ENCODE measurements around the gene BMPER. TPM values are rescaled to one million over a fixed set of nuclear protein-coding genes. Genes with fewer than 3 reads are reported as not detected.

Gene BMPER
- total RNA-seq, 2 experiments from 2014 or later, result not detected

DNA sequence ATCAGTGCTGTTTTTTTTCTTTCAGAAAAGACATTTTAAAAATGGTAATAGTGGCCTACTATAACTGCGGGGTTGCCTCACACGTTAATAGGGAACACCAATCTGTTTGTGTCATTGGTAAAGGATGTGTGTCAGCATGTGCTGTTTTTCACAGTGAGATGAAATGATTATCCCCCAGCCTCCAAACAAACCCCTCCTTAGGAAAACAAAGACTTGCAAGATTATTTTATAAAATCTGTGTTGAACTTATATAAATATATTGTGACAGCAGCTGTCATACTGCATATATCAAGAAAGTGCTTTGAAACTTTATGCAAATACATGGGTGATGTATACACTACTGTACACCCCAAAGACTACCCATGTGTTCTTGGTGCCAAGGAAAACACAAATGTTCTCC is 125.8 kb downstream of the BMPER start:
- no peaks in the 10 kb centered on the region for H3K9me3 Mint-ChIP-seq
- intact Hi-C loops (cut with micrococcal nuclease), result no loop called here
- CTCF ChIA-PET, result no interaction called here

GRCh38 chr7:34034728-34035127 is 129.4 kb downstream of the BMPER start:
- no peaks in the 10 kb centered on the region for H3K36me3 Mint-ChIP-seq
- H3K4me1 Mint-ChIP-seq (ENCODE audit: low read depth), result no peaks in the 10 kb centered on the region
- H3K27me3 Mint-ChIP-seq, result no peaks in the 10 kb centered on the region
- no peak overlapping the region for H3K27ac Mint-ChIP-seq
- no peaks in the 10 kb centered on the region for H3K9me3 Mint-ChIP-seq
- no peak overlapping the region for H3K4me3 Mint-ChIP-seq
- intact Hi-C loops (cut with micrococcal nuclease), result no loop called here
- DNase-seq, result no peak
- POLR2A ChIA-PET, result no interaction called here
- CTCF ChIA-PET, result no interaction called here

More for the DNA sequence above, 125.8 kb downstream of the BMPER start:
- Mint-ChIP-seq H3K4me3 (no peak overlapping the region), H3K27ac (no peak overlapping the region), H3K4me1 (ENCODE audit: low read depth) (no peaks in the 10 kb centered on the region), H3K27me3 (no peaks in the 10 kb centered on the region), H3K36me3 (no peaks in the 10 kb centered on the region)
- POLR2A ChIA-PET, result no interaction called here
- DNase-seq, result no peak

GRCh38 chr7:34036051-34036920 is 130.9 kb downstream of the BMPER start:
- no peaks in the 10 kb centered on the region for H3K4me1 Mint-ChIP-seq (ENCODE audit: low read depth)
- no peak overlapping the region for H3K4me3 Mint-ChIP-seq
- DNase-seq, result no peak
- no peaks in the 10 kb centered on the region for H3K9me3 Mint-ChIP-seq
- H3K36me3 Mint-ChIP-seq, result no peaks in the 10 kb centered on the region
- H3K27ac Mint-ChIP-seq, result no peak overlapping the region
- H3K27me3 Mint-ChIP-seq, result no peaks in the 10 kb centered on the region
- intact Hi-C loops (cut with micrococcal nuclease), result no loop called here
- ChIA-PET CTCF (no interaction called here), POLR2A (no interaction called here)

DNA sequence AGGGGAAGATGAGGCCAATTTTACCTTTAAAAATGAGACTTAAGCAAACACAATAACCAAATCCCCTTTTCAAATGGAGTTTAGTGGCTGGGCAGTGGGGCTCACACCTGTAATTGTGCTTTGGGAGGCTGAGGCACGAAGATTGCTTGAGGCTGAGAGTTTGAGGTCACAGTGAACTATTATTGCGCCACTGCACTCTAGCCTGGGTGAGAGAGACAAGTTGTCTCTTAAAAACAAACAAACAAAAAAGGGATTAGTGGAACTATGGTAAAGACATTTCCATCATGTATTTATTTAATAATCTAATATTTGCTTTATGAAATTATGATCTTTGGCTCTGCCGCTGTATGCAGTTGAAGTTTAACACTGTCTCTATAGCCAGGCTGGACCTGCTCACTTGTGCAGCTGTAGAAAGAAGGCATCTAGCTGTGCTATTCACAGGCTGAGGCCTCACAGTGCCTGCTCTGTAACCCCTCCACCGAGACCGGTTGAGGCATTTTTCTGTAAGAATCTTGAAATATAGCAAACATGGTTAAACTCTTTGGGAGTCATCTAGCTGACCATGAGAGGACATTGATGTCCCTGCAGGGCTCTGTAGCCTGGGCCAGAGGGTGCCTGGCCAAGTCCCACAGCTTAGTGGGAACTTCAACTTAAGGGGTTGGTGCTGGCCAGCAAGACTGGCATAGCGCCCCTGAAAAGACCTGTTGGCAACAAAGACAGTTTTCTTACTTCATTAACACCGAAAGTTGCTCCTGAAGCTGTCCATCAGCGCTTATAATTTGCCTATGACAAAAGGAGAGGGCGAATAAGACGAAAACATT is 131.8 kb downstream of the BMPER start:
- Mint-ChIP-seq H3K36me3 (no peaks in the 10 kb centered on the region), H3K27me3 (no peaks in the 10 kb centered on the region), H3K27ac (no peak overlapping the region), H3K9me3 (no peaks in the 10 kb centered on the region), H3K4me1 (ENCODE audit: low read depth) (no peaks in the 10 kb centered on the region), H3K4me3 (no peak overlapping the region)
- DNase-seq, result no peak
- CTCF ChIA-PET, result no interaction called here
- POLR2A ChIA-PET, result no interaction called here
- intact Hi-C loops (cut with micrococcal nuclease), result no loop called here

GRCh38 chr7:34038816-34039470 is 133.6 kb downstream of the BMPER start:
- Mint-ChIP-seq H3K9me3 (no peaks in the 10 kb centered on the region), H3K4me1 (ENCODE audit: low read depth) (no peaks in the 10 kb centered on the region), H3K27ac (no peak overlapping the region), H3K36me3 (no peaks in the 10 kb centered on the region), H3K4me3 (no peak overlapping the region), H3K27me3 (no peaks in the 10 kb centered on the region)
- ChIA-PET CTCF (no interaction called here), POLR2A (no interaction called here)
- intact Hi-C loops (cut with micrococcal nuclease), result no loop called here
- no peak for DNase-seq

- Mint-ChIP-seq H3K27me3 (no peaks in the 10 kb centered on the region), H3K36me3 (no peaks in the 10 kb centered on the region), H3K9me3 (no peaks in the 10 kb centered on the region), H3K4me3 (no peak overlapping the region), H3K27ac (no peak overlapping the region), H3K4me1 (ENCODE audit: low read depth) (no peaks in the 10 kb centered on the region)
- intact Hi-C loops (cut with micrococcal nuclease), result no loop called here
- POLR2A ChIA-PET, result no interaction called here
- DNase-seq, result no peak
- CTCF ChIA-PET, result no interaction called here
Measured at GRCh38 chr7:34041707-34042106, 136.4 kb downstream of the BMPER start.

GRCh38 chr7:34042406-34042805 is 137.1 kb downstream of the BMPER start:
- no peaks in the 10 kb centered on the region for H3K9me3 Mint-ChIP-seq
- H3K36me3 Mint-ChIP-seq, result no peaks in the 10 kb centered on the region
- no peaks in the 10 kb centered on the region for H3K27me3 Mint-ChIP-seq
- ChIA-PET CTCF (no interaction called here), POLR2A (no interaction called here)
- no peak for DNase-seq
- intact Hi-C loops (cut with micrococcal nuclease), result no loop called here
- no peak overlapping the region for H3K27ac Mint-ChIP-seq
- no peaks in the 10 kb centered on the region for H3K4me1 Mint-ChIP-seq (ENCODE audit: low read depth)
- no peak overlapping the region for H3K4me3 Mint-ChIP-seq

DNA sequence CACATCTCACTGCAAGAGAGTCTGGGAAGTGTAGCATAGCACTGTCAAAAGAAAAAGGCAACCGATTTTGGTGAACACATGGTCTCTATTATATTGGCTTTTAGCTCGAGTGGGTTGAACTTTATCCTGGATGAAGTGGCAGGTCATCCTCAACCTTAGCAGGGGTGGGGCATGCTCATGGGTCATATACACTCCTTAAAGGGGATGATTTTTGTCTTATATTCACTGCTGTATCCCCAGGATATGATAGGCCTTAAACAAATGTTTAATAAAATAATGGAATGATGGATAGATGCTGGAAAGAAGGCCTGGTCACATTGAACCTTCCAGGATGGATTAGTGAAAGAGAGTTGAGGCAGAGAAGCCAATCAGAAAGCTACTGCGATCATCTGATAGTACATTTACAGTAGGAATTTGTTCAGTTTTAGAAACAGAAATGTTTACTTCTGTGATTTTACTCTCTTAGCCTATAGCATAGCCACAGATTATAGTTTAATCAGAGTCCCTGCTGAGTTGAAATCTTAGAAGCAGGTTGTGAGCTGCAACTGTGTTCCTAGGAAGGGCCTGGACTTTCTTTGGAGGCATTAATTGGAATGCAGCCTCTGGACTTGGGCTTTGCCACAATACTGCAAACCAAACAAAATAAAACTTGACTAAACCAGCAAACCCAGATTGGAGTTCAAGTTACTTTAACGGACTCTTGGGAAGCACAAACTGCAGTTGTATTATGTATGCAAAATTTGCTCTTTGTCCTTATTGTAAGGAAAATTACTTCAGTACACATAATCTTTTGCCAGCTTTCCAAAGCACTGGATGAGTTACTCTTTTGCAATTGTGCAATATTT is 138.3 kb downstream of the BMPER start:
- Mint-ChIP-seq H3K9me3 (no peaks in the 10 kb centered on the region), H3K27ac (no peak overlapping the region), H3K36me3 (no peaks in the 10 kb centered on the region), H3K4me3 (no peak overlapping the region), H3K4me1 (ENCODE audit: low read depth) (no peaks in the 10 kb centered on the region), H3K27me3 (no peaks in the 10 kb centered on the region)
- ChIA-PET CTCF (no interaction called here), POLR2A (no interaction called here)
- DNase-seq, result no peak
- intact Hi-C loops (cut with micrococcal nuclease), result no loop called here

DNA sequence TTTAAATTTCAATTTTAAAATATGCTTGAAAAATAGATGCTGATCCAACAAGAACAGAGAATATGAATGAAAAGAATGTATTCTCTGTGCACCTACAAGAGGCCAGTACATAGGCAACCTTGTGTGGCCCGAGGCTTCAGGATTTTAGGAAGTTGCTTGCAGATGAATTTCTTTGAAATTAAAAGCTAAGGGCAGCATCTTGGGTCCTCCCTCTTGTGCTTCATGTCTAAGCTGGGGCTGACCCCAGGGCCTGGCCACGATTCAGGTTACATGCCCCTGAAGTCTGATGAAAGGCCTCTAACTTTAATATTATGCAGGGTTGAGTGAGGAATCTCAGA is 138.9 kb downstream of the BMPER start:
- intact Hi-C loops (cut with micrococcal nuclease), result no loop called here
- no peak for DNase-seq
- Mint-ChIP-seq H3K4me1 (ENCODE audit: low read depth) (no peaks in the 10 kb centered on the region), H3K9me3 (no peaks in the 10 kb centered on the region), H3K4me3 (no peak overlapping the region), H3K27me3 (no peaks in the 10 kb centered on the region), H3K36me3 (no peaks in the 10 kb centered on the region), H3K27ac (no peak overlapping the region)
- CTCF ChIA-PET, result no interaction called here
- POLR2A ChIA-PET, result no interaction called here

- Mint-ChIP-seq H3K36me3 (no peaks in the 10 kb centered on the region), H3K27me3 (no peaks in the 10 kb centered on the region), H3K4me3 (no peak overlapping the region), H3K9me3 (no peaks in the 10 kb centered on the region), H3K27ac (no peak overlapping the region), H3K4me1 (ENCODE audit: low read depth) (no peaks in the 10 kb centered on the region)
- intact Hi-C loops (cut with micrococcal nuclease), result no loop called here
- no peak for DNase-seq
- CTCF ChIA-PET, result no interaction called here
- POLR2A ChIA-PET, result no interaction called here
Measured at GRCh38 chr7:34044734-34045353, 139.5 kb downstream of the BMPER start.

DNA sequence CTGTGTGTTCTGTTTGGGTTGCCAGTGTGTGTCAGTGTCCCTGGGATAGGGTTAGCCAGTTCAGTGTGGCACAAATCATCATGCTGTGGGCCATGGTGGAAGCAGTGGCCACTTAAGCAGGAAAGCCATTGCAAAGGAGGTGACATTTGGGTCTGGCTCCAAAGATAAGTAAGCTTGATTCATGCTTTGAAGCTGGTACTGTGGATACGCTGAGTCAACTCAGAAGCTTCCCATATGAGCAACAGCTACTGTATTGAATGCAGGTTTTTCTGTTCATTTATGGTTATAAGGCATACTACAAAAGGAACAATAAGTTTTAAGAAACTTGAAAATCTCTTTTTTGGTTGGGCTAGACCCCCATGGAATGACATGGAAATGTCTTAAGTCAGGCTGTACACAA is 143.1 kb downstream of the BMPER start:
- no peaks in the 10 kb centered on the region for H3K27me3 Mint-ChIP-seq
- no peak overlapping the region for H3K27ac Mint-ChIP-seq
- H3K4me3 Mint-ChIP-seq, result no peak overlapping the region
- H3K4me1 Mint-ChIP-seq (ENCODE audit: low read depth), result no peaks in the 10 kb centered on the region
- H3K36me3 Mint-ChIP-seq, result no peaks in the 10 kb centered on the region
- ChIA-PET POLR2A (no interaction called here), CTCF (no interaction called here)
- DNase-seq, result no peak
- intact Hi-C loops (cut with micrococcal nuclease), result no loop called here
- no peaks in the 10 kb centered on the region for H3K9me3 Mint-ChIP-seq

DNA sequence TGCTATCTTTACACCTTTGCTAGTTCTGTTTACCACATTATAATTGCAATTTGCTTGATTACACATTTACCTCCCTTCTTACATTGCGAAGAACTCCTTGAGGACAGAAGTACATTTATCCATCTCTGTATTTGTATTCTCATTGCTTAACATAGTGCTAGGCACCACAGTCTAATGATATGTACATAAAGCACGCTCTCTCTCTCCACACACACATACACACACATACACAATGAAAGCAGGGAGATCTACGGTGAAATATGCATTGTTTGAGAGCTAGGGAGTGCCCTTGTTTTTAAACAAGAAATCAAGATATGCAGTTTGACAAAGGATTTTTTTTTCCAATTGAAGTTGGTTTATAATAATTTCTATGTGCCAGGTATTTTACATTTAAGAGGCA is 148.7 kb downstream of the BMPER start:
- Mint-ChIP-seq H3K27ac (no peak overlapping the region), H3K27me3 (no peaks in the 10 kb centered on the region), H3K9me3 (no peaks in the 10 kb centered on the region), H3K4me1 (ENCODE audit: low read depth) (no peaks in the 10 kb centered on the region), H3K4me3 (no peak overlapping the region), H3K36me3 (no peaks in the 10 kb centered on the region)
- intact Hi-C loops (cut with micrococcal nuclease), result no loop called here
- CTCF ChIA-PET, result no interaction called here
- POLR2A ChIA-PET, result no interaction called here
- no peak for DNase-seq

Measured in activated CD4-positive, alpha-beta memory T cell treated with anti-CD3 and anti-CD28 coated beads for 36 hours (primary cell).